Effector CD8-positive, alpha-beta T cell (primary cell): Measurements from ENCODE around the gene ANGPTL4.
"Not testable (repeated sequence)": the region's sequence is repeated elsewhere in the genome, so short reads cannot be mapped to it uniquely, and the experiment has no call there.

Experiments
- DNase-seq: peaks from one replicate; lab custom pipeline; 2025; lab: John Stamatoyannopoulos, UW

ANGPTL4 gene

GRCh38 chr19:8361921-8362793, 1.8 kb upstream of the ANGPTL4 start:
- DNase-seq: no peak

GRCh38 chr19:8366121-8366581, 2.2 kb downstream of the ANGPTL4 start:
- DNase-seq: no peak

GRCh38 chr19:8366961-8367326, 3.0 kb downstream of the ANGPTL4 start:
- DNase-seq: no peak

GRCh38 chr19:8367327-8368001, 3.5 kb downstream of the ANGPTL4 start:
- DNase-seq: no peak

- DNase-seq: no peak
Measured at GRCh38 chr19:8370176-8371010, 6.4 kb downstream of the ANGPTL4 start.

GRCh38 chr19:8371011-8371804, 7.3 kb downstream of the ANGPTL4 start:
- DNase-seq: no peak

- DNase-seq: no peak
Measured at GRCh38 chr19:8373867-8374813, 10.2 kb downstream of the ANGPTL4 start.

- not testable (repeated sequence) for DNase-seq
Measured at GRCh38 chr19:8375766-8376165, 11.8 kb downstream of the ANGPTL4 start.

- not testable (repeated sequence) for DNase-seq
Measured at GRCh38 chr19:8376373-8376974, 12.5 kb downstream of the ANGPTL4 start.

- DNase-seq: no peak
Measured at GRCh38 chr19:8377598-8377997, 13.6 kb downstream of the ANGPTL4 start.

- not testable (repeated sequence) for DNase-seq
Measured at GRCh38 chr19:8379156-8379891, 15.4 kb downstream of the ANGPTL4 start.

- DNase-seq: not testable (repeated sequence)
Measured at GRCh38 chr19:8384569-8384968, 20.6 kb downstream of the ANGPTL4 start.

GRCh38 chr19:8385103-8385502, 21.1 kb downstream of the ANGPTL4 start:
- not testable (repeated sequence) for DNase-seq

GRCh38 chr19:8385566-8385965, 21.6 kb downstream of the ANGPTL4 start:
- not testable (repeated sequence) for DNase-seq

- DNase-seq: not testable (repeated sequence)
Measured at GRCh38 chr19:8386419-8386818, 22.5 kb downstream of the ANGPTL4 start.

GRCh38 chr19:8386990-8387389, 23.0 kb downstream of the ANGPTL4 start:
- DNase-seq: no peak

GRCh38 chr19:8387688-8388611, 24.0 kb downstream of the ANGPTL4 start:
- DNase-seq: no peak

GRCh38 chr19:8388612-8388958, 24.6 kb downstream of the ANGPTL4 start:
- DNase-seq: no peak
